ENCODE measurements around the gene TOMM40.
"Not testable (repeated sequence)": the region's sequence is repeated elsewhere in the genome, so short reads cannot be mapped to it uniquely, and the experiment has no call there.

- TF ChIP-seq USF2 (IDR thresholded peaks at IDR 0.05; ENCODE audit: low read depth, low read length); USF2 (CRISPR knock-in tag; IDR thresholded peaks at IDR 0.05; ENCODE audit: borderline replicate concordance); ARID2 (CRISPR knock-in tag; IDR thresholded peaks at IDR 0.05; ENCODE audit: borderline replicate concordance); ZGPAT (CRISPR knock-in tag; IDR thresholded peaks at IDR 0.05); CTCF (CRISPR knock-in tag; IDR thresholded peaks at IDR 0.05); ZNF281 (CRISPR knock-in tag; IDR thresholded peaks at IDR 0.05; ENCODE audit: borderline replicate concordance); HNRNPH1 (optimal IDR thresholded peaks at IDR 0.05; ENCODE audit: low read depth, low read length); ZNF253 (CRISPR knock-in tag; IDR thresholded peaks at IDR 0.05; ENCODE audit: borderline replicate concordance); NBN (conservative IDR thresholded peaks at IDR 0.05); ZBTB26 (CRISPR knock-in tag; IDR thresholded peaks at IDR 0.05; ENCODE audit: borderline replicate concordance); ZBTB46 (CRISPR knock-in tag; IDR thresholded peaks at IDR 0.05; ENCODE audit: borderline replicate concordance); ZNF296 (CRISPR knock-in tag; conservative IDR thresholded peaks at IDR 0.05); TAF1 (CRISPR knock-in tag; IDR thresholded peaks at IDR 0.05): not testable (repeated sequence)
Observed at GRCh38 chr19:44913512-44914432, 22.7 kb downstream of the TOMM40 start.

Measured in HepG2 (cell line).